GM21515 (cell line): ENCODE measurements around the gene DAGLA.
A peak's percentile ranks its signal among the peaks of the same experiment; 100 is the strongest.

Experiments used
- ATAC-seq: cut with Tn5 transposase; IDR thresholded peaks from one replicate; pipeline ENCODE4 v1.9.1; 2021; ENCODE audit not compliant: unreplicated experiment

DAGLA gene

DNA sequence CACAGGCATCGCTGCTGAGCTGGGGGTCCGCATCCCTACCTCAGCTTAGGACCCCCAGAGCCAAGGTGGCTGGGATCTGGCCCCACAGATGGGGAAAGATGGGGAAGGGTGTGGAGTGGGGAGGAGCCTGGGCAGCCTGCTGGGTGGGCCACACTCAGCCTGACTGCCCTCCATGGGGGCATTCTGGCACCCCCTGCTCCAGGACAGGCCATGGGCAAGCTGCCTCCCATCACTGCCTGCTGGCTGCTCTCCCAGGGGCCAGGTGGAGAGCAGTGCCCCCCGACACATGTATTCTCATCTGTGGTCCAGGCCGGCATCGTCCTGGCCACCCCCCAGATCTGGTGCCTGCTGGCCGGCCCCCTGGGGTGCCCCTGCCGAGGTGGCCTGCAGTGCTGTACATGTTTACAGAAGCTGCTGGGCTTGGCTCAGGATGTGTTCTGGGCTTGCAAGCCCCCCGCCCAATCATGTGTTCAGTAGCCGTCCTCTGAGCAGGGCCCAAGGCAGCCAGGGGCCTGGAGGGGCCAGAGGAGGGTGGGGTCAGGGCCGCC, 64.5 kb downstream of the DAGLA start:
- no peak for ATAC-seq

DNA sequence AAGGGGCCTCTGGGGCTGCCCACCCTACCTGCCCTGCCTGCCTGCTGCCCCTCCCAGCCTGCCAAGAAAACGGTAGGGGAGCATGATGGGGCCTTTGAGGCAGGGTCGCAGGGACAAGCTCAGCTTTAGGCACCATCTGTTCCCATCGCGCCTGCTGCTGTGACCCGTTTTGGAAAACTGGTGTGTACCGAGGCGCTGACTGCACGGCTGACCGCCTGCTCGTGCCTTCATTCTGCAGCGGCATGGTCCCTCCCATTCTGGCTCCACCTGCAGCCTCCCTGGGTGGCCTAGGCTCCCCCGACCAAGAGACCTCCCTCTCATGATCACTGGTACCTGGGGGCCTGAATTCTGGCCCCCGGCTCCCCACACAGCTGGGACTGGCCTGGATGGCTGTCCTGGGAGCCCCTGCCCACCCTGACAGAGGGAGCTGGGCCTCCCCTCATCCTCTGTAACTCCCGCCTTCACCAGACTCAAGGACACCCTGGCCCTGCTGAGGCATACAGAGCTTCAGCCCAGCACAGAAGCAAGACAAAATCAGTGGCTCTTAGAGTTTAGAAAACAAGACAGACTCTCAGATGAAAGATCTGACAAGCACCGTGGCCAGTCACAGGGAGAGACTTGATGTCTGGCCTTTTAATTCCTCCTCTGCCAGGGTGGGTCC, 65.7 kb downstream of the DAGLA start:
- ATAC-seq, result no peak

DNA sequence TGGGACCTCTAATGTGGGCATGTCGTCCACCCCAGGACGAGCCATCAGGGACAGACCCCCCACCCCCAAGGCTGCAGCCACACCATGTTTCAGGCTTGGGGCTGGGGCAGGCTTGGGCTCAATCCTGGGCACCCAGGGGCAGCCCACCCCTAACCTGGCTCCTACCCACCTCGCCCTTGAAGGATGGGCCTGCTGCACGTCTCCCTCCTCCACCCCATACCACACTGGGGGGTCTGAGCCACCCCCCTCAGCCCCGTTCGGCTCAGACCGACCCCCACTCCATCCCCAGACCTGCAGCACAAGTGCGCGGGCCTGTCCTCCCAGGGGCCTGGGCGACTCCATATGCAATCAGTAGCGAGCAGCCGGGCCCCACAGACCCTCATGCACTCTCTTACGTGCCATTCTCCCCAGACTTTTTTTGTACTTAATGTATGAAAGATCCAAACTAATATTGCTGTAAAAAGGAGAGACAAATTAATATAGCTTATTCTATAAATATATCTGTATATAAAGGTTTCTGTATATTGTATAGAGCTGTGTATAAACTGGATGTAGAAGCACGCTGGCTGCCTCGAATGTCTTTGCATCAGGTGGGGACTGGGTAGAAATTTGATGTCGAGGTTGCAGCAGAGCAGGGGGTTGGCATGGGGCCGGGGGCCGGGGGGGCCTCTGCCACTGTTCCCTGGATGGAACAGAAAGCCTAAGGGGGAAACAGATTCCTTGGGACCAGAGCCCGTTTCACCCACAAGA, 66.4 kb downstream of the DAGLA start:
- ATAC-seq, result no peak

GRCh38 chr11:61747192-61747966, 67.2 kb downstream of the DAGLA start:
- peak; percentile 63 for ATAC-seq

GRCh38 chr11:61747967-61748285, 67.7 kb downstream of the DAGLA start:
- no peak for ATAC-seq

DNA sequence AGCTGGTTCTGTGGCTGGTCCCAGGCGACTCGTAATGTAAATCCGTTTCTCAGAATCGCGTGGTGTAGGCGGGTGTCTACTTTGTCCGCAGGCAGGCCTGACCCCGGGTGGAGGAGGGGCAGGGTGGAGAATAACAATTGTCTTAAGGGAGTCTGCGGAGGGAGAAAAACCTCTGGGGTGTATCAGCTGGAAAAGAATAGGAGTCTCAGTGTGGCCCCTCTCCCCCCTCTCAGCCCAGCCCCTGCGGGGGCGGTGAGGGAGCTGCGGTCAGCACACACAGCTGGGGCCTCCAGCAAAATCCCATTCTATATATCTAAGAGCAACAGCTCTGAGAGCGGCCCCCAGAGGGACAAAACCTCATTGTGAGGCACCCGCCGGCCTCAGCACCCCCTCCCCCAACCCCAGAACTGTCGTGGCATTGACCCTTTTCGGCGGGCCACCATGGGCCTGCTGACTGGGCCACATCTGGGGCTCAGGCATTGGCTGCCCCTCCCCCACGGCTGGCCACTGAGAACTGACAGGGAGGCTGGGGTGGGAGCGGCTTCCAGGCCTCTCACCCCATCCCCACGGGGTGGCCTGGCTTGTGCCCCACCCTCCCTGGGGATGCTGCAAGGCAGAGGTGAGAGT, 69.5 kb downstream of the DAGLA start:
- ATAC-seq, result no peak

DNA sequence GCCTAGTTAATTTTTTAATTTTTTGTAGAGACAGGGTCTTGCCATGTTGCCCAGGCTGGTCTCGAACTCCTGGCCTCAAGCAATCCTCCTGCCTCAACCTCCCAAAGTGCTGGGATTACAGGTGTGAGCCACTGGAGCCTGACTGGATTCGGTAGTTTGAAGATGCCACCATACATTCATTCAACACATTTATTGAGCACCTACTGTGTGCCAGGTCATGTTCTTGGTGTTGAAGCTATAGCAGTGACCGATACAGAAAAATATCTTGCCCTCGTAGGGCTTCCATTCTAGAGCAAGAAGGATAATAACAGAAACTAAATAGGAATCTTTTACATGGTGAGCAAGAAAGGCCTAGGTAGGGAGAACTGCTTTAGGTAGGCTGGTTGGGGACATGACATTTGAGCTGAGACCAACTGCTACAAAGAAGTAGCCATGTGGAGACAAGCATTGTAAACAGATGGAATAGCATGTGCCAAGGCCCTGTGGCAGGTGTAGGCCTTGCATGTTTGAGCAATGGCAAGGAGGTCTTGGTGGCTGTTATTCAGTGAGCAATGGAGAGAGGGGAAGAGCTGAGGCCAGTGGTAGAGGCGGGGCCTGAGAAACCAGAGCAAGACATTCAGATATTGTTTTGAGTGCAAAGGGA, 70.6 kb downstream of the DAGLA start:
- ATAC-seq, result no peak

GRCh38 chr11:61751384-61751783, 71.2 kb downstream of the DAGLA start:
- ATAC-seq, result no peak

DNA sequence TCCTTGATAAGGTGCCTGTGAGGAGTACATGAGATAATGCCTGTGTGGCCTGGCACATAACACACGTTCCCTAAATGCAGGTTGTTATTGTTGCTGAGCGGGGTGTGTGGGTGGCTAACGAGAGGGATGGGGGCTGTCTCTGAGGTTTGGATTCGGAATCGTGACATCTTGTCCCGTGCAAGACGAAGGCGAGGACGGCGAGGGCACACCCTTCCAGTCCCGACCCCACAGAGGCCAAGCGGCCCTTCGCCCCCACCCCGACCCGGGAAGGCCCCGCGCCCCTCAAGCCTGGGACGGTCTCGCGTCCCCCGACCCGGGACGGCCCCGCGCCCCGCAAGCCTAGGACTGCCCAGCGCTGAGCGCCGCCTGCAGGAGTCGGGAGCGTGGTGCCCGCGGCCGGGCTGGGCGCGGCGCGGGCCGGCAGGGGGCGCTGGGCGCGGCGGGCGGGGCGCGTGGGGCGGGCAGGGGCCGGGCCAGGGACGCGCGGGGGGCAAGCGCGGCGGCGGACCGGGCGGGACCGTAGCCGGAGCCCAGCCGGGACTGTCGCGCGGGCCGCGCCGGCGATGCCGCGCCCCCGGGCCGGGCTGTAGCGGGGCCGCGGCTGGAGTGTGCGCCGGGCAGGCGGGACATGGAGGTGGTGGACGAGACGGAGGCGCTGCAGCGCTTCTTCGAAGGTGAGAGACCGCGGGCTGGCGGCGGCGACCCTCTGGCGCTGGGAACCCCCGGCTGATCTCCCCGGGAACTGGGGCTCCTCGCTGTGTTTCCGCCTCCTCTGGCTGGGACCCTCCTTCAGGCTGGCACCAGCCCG, 72.1 kb downstream of the DAGLA start, which contains the start of gene MYRF:
Gene MYRF, plus strand, starts transcription at position 520 of the 808 bp plus-strand sequence. Its CDS starts 109 bp downstream, at position 629.
- no peak for ATAC-seq

GRCh38 chr11:61752925-61753521, 72.8 kb downstream of the DAGLA start:
- no peak for ATAC-seq

GRCh38 chr11:61753672-61754071, 73.5 kb downstream of the DAGLA start:
- no peak for ATAC-seq

DNA sequence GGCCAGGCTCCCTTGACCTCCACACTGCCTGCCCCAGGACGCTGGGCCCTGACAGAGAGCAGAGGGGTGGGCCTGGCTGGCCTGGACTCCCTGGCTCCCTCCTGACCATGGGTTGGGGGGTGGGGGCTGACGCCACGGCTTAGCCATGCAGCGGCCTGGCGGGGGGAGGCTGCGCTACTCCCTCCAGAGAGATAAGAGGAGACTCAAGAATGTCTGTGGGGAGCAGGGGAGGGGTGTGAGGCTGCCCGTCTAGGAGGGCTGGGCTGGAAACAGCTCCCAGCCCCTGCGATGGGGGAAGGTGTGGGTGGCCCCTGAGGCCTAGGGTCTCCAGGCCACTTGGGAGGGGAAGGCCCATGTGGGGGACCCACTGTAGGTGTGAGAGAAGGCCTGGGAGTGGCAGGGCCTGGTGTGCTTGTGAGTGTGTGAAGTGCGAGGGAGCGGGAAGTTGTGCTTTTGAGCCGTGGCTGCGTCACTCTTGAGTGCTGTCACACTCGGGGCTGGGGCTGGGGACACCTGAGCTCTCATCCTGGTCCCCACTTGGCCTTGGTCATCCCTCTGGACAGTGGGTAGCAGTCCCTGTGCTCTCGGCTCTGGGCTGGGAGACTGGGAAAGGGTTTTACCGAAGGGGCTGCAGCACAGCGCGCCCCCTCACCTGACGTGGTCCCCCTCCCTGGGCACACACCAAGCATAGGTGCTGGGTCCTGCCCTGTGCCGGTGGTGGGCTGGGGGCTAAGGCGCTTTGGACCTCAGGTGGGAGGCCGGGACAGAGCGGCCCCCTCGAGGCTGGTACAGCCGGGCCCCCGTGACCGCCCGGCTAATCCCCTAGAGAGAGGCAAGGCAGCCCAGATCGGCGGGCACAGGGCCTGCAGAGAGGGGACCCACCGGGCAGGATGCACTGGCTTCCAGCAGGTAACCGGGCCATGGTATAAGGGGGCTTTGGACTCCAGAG, 74.6 kb downstream of the DAGLA start:
- ATAC-seq, result no peak

GRCh38 chr11:61756147-61756451, 75.9 kb downstream of the DAGLA start:
- no peak for ATAC-seq

DNA sequence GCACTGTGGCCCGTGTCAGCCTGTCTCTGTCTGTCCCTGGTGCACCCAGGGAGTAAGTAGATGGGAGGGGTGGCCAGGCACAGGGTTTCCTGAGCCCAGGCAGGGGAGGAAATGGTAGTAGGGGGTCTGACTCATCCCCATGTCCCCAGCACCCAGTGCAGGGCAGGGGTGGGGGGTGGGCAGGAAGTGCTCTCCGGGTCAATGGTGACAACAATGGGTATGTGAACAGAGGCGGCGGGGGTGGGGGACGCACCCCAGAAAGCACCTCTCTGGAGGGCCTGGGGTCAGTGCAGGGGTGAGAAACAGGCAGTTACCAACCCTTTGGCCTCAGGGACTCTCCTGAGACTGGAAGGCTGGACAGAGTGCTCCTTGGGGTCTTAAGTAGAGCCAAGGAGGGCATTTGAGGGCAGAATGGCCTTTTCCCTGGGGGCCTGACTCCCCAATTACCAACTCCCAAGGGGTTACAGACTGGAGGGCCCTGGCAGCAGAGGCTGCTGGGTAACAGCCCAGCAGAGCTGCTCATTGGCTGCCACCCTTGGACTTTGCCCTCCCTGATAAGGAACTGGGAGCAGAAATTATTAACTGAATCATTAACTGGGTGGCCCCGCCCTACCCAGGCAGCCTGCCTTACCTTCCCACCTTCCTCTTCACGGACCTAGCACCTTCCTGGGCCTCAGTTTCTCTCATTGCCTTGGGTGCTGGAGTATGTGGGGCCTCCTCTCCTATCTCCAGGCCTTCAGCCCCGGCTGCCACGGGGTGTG, 76.4 kb downstream of the DAGLA start:
- no peak for ATAC-seq

GRCh38 chr11:61757213-61757862, 77.1 kb downstream of the DAGLA start:
- ATAC-seq, result no peak

GRCh38 chr11:61760946-61761345, 80.8 kb downstream of the DAGLA start:
- no peak for ATAC-seq
